ENCODE measurements around the gene CCDC134. TPM values are rescaled to one million over a fixed set of nuclear protein-coding genes. Genes with fewer than 3 reads are reported as not detected.

CCDC134 gene
- total and polyA plus RNA-seq, 2 donors (not counting 3 experiments of a cell fraction or from before 2014, with no cell fraction given) = 4.5 to 8.4 TPM

- peak; percentile 30 for DNase-seq (ENCODE audit: low read depth, low spot score)
- no TSS peak for BruUV-seq (replicated peaks)
Measured at GRCh38 chr22:41825376-41825775, 24.9 kb downstream of the CCDC134 start.

More at GRCh38 chr22:41825376-41825775, 24.9 kb downstream of the CCDC134 start:
- TF ChIP-seq MYC (IDR thresholded peaks at IDR 0.05; ENCODE audit: low read depth, low read length) (no peak), MAX (IDR thresholded peaks at IDR 0.05; ENCODE audit: insufficient read depth, insufficient read length) (no peak), FOS (IDR thresholded peaks at IDR 0.05; ENCODE audit: borderline replicate concordance, insufficient read depth, low read length) (no peak), POLR2AphosphoS5 (IDR thresholded peaks at IDR 0.05; ENCODE audit: insufficient read depth, low read depth, low read length) (no peak), POLR2A (IDR thresholded peaks at IDR 0.05; ENCODE audit: low read depth, low read length) (no peak), GATA2 (IDR thresholded peaks at IDR 0.05; ENCODE audit: insufficient read depth, insufficient read length, low read depth, low read length) (no peak), JUN (IDR thresholded peaks at IDR 0.05; ENCODE audit: borderline replicate concordance, insufficient read depth, insufficient read length, low read depth) (no peak)
- TF ChIP-seq, protein P1, sequence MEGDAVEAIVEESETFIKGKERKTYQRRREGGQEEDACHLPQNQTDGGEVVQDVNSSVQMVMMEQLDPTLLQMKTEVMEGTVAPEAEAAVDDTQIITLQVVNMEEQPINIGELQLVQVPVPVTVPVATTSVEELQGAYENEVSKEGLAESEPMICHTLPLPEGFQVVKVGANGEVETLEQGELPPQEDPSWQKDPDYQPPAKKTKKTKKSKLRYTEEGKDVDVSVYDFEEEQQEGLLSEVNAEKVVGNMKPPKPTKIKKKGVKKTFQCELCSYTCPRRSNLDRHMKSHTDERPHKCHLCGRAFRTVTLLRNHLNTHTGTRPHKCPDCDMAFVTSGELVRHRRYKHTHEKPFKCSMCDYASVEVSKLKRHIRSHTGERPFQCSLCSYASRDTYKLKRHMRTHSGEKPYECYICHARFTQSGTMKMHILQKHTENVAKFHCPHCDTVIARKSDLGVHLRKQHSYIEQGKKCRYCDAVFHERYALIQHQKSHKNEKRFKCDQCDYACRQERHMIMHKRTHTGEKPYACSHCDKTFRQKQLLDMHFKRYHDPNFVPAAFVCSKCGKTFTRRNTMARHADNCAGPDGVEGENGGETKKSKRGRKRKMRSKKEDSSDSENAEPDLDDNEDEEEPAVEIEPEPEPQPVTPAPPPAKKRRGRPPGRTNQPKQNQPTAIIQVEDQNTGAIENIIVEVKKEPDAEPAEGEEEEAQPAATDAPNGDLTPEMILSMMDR (IDR thresholded peaks at IDR 0.05; ENCODE audit: extremely low read depth in 1 of 2, insufficient read depth in 1 of 2, low read depth in 1 of 2, low read length in 2 of 2) = no peak
- Histone ChIP-seq H3K4me1 (ENCODE audit: control insufficient read depth, extremely low read depth, insufficient read depth, low read length) (peaks cover 3% of the 10 kb centered on the region), H3K9me3 (replicated peaks; ENCODE audit: control insufficient read depth, insufficient read depth, low read length) (no peaks in the 10 kb centered on the region), H3K9me1 (replicated peaks; ENCODE audit: control insufficient read depth, extremely low read depth, insufficient read depth, low read length) (no peaks in the 10 kb centered on the region), H3K27me3 (ENCODE audit: control insufficient read depth in 2 of 2, insufficient read depth in 2 of 2, low read length in 2 of 2) (no peaks in the 10 kb centered on the region), H3K27ac (ENCODE audit: insufficient read depth, low read depth, low read length) (no peak overlapping the region), H3K4me3 (replicated peaks in 1 of 3; ENCODE audit: insufficient read depth in 1 of 3, low read depth in 1 of 3, low read length in 3 of 3) (no peak overlapping the region), H4K20me1 (replicated peaks; ENCODE audit: control insufficient read depth, extremely low read depth, insufficient read depth, low read length) (no peaks in the 10 kb centered on the region), H3K79me2 (ENCODE audit: control insufficient read depth, insufficient read depth, low read length) (no peaks in the 10 kb centered on the region), H3K36me3 (ENCODE audit: control insufficient read depth in 2 of 2, extremely low read depth in 1 of 2, insufficient read depth in 2 of 2, low read length in 2 of 2) (no peaks in the 10 kb centered on the region), H2AFZ (ENCODE audit: low read depth, low read length) (no peak overlapping the region), H3K9ac (replicated peaks; ENCODE audit: extremely low read depth, insufficient read depth, low read length) (no peak overlapping the region), H3K4me2 (ENCODE audit: insufficient read depth, low read length) (no peak overlapping the region)
- ChIA-PET POLR2A (no interaction called here), CTCF (interaction anchor here (1.3 to 2.2 kb wide), 5 partner anchors 19 to 129 kb away, joined by 3 to 19 read pairs (median 4); no protein-coding TSS in a partner anchor)
- dilution Hi-C loops (cut with MboI; ENCODE audit: extremely low pct_ligation_motif_present, low sequenced_read_pairs) = no loop called here
- FAIRE-seq = no peak
- intact Hi-C loops (cut with micrococcal nuclease) = no loop called here
